GM18907 (cell line): Measurements from ENCODE around the gene DTNB.

Source experiments
- ATAC-seq: cut with Tn5 transposase; IDR thresholded peaks from one replicate; pipeline ENCODE4 v1.9.1; 2021; ENCODE audit warnings: mild to moderate bottlenecking, moderate library complexity; ENCODE audit not compliant: unreplicated experiment

Gene DTNB

DNA sequence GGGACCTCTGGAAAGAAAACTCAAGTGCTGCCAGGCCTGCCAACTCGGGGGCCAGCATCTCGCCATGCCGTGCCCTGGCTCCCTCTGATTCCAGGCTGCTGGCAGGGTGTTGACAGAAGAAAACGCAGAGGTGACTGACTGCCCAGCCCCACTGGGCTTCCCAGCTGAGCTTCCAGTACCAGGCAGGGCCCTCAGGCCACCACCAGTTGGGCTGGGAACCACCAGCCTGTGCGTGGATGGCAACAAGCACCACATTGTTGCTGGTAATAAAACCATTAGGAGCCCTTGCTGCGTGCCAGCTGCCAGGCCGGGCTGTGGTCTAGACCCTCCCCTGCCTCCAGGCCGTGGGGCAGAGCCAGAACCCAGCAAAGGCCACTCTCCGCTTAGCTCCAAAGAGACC lies 340.8 kb downstream of the DTNB start:
- no peak for ATAC-seq

DNA sequence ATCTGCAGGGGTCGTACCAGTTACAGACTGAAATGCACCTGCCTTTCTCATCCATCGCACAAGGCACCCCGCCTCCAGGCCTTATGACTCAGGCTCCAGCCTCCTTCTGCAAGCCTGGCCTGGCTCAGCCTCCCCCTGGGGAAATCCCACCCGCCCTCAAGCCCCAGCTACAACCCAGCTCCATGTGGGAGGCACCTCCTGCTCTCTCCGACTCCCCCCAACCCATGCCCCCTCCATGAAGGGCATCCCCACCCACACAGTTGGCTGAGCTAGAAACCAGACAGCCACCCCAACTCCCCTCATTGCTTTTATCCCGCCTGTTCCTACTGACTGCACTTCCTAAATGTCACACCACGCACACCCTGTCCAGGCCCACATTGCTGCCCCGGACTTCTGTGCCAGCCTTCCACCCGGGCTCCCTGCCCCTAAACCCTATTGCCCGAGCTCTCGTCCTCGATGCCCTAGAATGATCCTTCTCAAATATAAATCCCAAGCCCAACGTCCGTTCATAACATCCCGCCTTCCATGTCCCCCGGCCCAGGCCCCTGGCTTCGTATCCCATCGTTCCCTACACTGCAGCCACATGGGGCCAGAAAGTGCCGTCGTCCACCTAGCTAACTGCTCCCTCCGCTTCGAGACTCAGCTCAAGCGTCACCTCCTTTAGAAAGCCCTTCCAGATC lies 341.6 kb downstream of the DTNB start:
- no peak for ATAC-seq

DNA sequence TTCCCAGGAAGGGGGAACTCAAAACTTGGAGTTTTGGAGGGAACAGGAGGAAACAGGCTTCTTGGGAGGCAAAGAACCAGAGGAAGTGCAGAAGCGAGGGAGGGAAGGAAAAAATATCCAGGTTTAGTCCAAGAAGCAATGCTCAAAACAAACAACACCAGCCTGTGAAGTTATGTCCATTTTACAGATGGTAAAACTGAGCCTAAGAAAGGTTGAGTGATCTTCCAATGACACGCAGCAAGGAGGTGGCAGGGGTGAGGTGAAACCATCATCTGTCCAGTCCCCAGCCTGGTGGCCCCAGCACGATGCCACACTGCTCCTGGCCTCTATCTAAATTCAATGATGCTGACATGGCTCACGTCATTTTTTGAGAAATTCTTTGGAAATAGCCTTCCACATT lies 342.4 kb downstream of the DTNB start:
- no peak for ATAC-seq

GRCh38 chr2:25330273-25330672 lies 343.1 kb downstream of the DTNB start:
- ATAC-seq: no peak

GRCh38 chr2:25328152-25329085 lies 345.0 kb downstream of the DTNB start:
- no peak for ATAC-seq
